HepG2 (cell line): Measurements from ENCODE around the gene SLC35B2. TPM values are rescaled to one million over a fixed set of nuclear protein-coding genes. Genes with fewer than 3 reads are reported as not detected.
A peak's percentile ranks its signal among the peaks of the same experiment; 100 is the strongest.

Source experiments
- CCAR2 ChIP-seq: fragments of 200-400 bp; formaldehyde crosslinking; optimal IDR thresholded peaks from 2 replicates; pipeline ENCODE3; 2018; ENCODE audit warnings: low read depth, mild to moderate bottlenecking, low read length, moderate library complexity
- FOXO1 ChIP-seq: sonication (generic); formaldehyde crosslinking; IDR thresholded peaks from 2 replicates; pipeline ENCODE4 v1.4.0; 2020; ENCODE audit warnings: missing genetic modification reagents
- HDAC6 ChIP-seq: fragments of 200-600 bp; sonication (generic); IDR thresholded peaks from 2 replicates; pipeline ENCODE4 v1.7.0; 2017; ENCODE audit warnings: mild to moderate bottlenecking, antibody characterized with exemption, low read length, low read depth
- LRRFIP1 ChIP-seq: sonication (generic); formaldehyde crosslinking; conservative IDR thresholded peaks from 2 replicates; pipeline ENCODE4 v1.4.0; 2020; ENCODE audit warnings: missing genetic modification reagents
- MED13 ChIP-seq: sonication (generic); formaldehyde crosslinking; IDR thresholded peaks from 2 replicates; pipeline ENCODE4 v1.5.0; 2020; ENCODE audit warnings: missing genetic modification reagents
- MED8 ChIP-seq: sonication (generic); formaldehyde crosslinking; IDR thresholded peaks from 2 replicates; pipeline ENCODE4 v1.8.1; 2023; ENCODE audit warnings: mild to moderate bottlenecking, missing genetic modification reagents; ENCODE audit not compliant: insufficient replicate concordance
- NCOR1 ChIP-seq: fragments of 200-600 bp; sonication (generic); IDR thresholded peaks from 2 replicates; pipeline ENCODE4 v1.7.0; 2017; ENCODE audit warnings: antibody characterized with exemption, low read length, borderline replicate concordance
- REPIN1 ChIP-seq: sonication (generic); formaldehyde crosslinking; IDR thresholded peaks from 2 replicates; pipeline ENCODE4 v1.8.0; 2022; ENCODE audit warnings: missing genetic modification reagents, low read depth, mild to moderate bottlenecking, borderline replicate concordance
- SIN3A ChIP-seq: IDR thresholded peaks from 2 replicates; pipeline ENCODE4 v1.6.1; 2011; ENCODE audit warnings: low read depth, mild to moderate bottlenecking, control low read depth, low read length, borderline replicate concordance
- STAT5B ChIP-seq: sonication (generic); formaldehyde crosslinking; IDR thresholded peaks from 2 replicates; pipeline ENCODE4 v1.4.0; 2020; ENCODE audit warnings: missing genetic modification reagents
- STAT6 ChIP-seq: sonication (generic); formaldehyde crosslinking; IDR thresholded peaks from 2 replicates; pipeline ENCODE4 v1.4.0; 2020; ENCODE audit warnings: missing genetic modification reagents, mild to moderate bottlenecking, borderline replicate concordance
- TEF ChIP-seq: sonication (generic); formaldehyde crosslinking; IDR thresholded peaks from 2 replicates; pipeline ENCODE4 v1.5.0; 2020; ENCODE audit warnings: missing genetic modification reagents
- ZBTB7A ChIP-seq: sonication (generic); formaldehyde crosslinking; IDR thresholded peaks from 2 replicates; pipeline ENCODE4 v1.8.0; 2022; ENCODE audit warnings: mild to moderate bottlenecking, missing genetic modification reagents
- ZNF552 ChIP-seq: sonication (generic); formaldehyde crosslinking; IDR thresholded peaks from 2 replicates; pipeline ENCODE4 v1.9.0; 2022; ENCODE audit warnings: missing genetic modification reagents, mild to moderate bottlenecking, borderline replicate concordance
- ZNF652 ChIP-seq: IDR thresholded peaks from 2 replicates; pipeline ENCODE4 v1.6.1; 2016; ENCODE audit warnings: low read depth, borderline replicate concordance
- polyA plus RNA-seq, 8 experiments: library from polyadenylated mRNA; depleted of rRNA in 3 of 8; stranded (reverse) in 7 of 8; unstranded in 1 of 8; fragments of >200 nt; fragmentation: Illumina TruSeq in 4 of 8; extraction: Trizol in 4 of 8; gene quantifications; 2 replicates each; pipeline versions ENCODE4 v1.2.1 to v1.2.3, GENCODE V29; 2011 to 2016; ENCODE audit warnings: low read depth in 4 of 8, missing spikeins in 1 of 8, mixed read lengths in 1 of 8; ENCODE audit not compliant: insufficient read depth in 1 of 8
- total RNA-seq, 5 experiments: library from RNA; depleted of rRNA; stranded (reverse); fragments of >200 nt; fragmentation: Illumina TruSeq; extraction: Trizol; gene quantifications; 2 replicates each; pipeline ENCODE4 v1.2.3, GENCODE V29; 2016; ENCODE audit warnings: low read depth in 1 of 5
- TF ChIP-seq, protein P1 (sequence below): sonication (generic); formaldehyde crosslinking; IDR thresholded peaks from 2 replicates; pipeline ENCODE4 v1.4.0; 2020; ENCODE audit warnings: missing genetic modification reagents

The SLC35B2 gene
- total and polyA plus RNA-seq, 2 of the 13 experiments (the other 11 are each of a cell fraction or from before 2014, with no cell fraction given): 61.1 to 148 TPM

- no peak; the same call in 1 of the 2 replicates for TF ChIP-seq LRRFIP1 (CRISPR knock-in tag)
- TF ChIP-seq STAT5B (CRISPR knock-in tag): 0 out of 2 replicates have a peak, but pooled peaks have one; percentile 64
- peak; percentile 69; the same call in 1 of the 2 replicates for TF ChIP-seq ZNF552 (CRISPR knock-in tag)
- TF ChIP-seq ZNF652 (CRISPR knock-in tag): no peak
- TF ChIP-seq ZBTB7A (CRISPR knock-in tag): no peak
- peak; percentile 70; the same call in 1 of the 2 replicates for TF ChIP-seq SIN3A
- no peak for TF ChIP-seq CCAR2
- TF ChIP-seq HDAC6: no peak
- no peak for TF ChIP-seq MED8 (CRISPR knock-in tag)
- peak; percentile 50; the same call in 1 of the 2 replicates for TF ChIP-seq REPIN1 (CRISPR knock-in tag)
- TF ChIP-seq, protein P1, sequence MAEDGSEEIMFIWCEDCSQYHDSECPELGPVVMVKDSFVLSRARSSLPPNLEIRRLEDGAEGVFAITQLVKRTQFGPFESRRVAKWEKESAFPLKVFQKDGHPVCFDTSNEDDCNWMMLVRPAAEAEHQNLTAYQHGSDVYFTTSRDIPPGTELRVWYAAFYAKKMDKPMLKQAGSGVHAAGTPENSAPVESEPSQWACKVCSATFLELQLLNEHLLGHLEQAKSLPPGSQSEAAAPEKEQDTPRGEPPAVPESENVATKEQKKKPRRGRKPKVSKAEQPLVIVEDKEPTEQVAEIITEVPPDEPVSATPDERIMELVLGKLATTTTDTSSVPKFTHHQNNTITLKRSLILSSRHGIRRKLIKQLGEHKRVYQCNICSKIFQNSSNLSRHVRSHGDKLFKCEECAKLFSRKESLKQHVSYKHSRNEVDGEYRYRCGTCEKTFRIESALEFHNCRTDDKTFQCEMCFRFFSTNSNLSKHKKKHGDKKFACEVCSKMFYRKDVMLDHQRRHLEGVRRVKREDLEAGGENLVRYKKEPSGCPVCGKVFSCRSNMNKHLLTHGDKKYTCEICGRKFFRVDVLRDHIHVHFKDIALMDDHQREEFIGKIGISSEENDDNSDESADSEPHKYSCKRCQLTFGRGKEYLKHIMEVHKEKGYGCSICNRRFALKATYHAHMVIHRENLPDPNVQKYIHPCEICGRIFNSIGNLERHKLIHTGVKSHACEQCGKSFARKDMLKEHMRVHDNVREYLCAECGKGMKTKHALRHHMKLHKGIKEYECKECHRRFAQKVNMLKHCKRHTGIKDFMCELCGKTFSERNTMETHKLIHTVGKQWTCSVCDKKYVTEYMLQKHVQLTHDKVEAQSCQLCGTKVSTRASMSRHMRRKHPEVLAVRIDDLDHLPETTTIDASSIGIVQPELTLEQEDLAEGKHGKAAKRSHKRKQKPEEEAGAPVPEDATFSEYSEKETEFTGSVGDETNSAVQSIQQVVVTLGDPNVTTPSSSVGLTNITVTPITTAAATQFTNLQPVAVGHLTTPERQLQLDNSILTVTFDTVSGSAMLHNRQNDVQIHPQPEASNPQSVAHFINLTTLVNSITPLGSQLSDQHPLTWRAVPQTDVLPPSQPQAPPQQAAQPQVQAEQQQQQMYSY (CRISPR knock-in tag): peak; percentile 64; the same call in 1 of the 2 replicates
- no peak for TF ChIP-seq MED13
- TF ChIP-seq NCOR1: no peak
- TF ChIP-seq FOXO1: peak; percentile 66; the same call in 1 of the 2 replicates
- TF ChIP-seq TEF (CRISPR knock-in tag): 0 out of 2 replicates have a peak, but pooled peaks have one; percentile 65
- peak; percentile 43; the same call in 1 of the 2 replicates for TF ChIP-seq STAT6 (CRISPR knock-in tag)
Measured at GRCh38 chr6:44219053-44219814, 38.1 kb downstream of the SLC35B2 start (continued).
